ENCODE results near the gene ALKBH6.

GRCh38 chr19:36028313-36029041 is 14.5 kb upstream of the ALKBH6 start:
- TF ChIP-seq CTCF (IDR thresholded peaks at IDR 0.05) (no peak), POLR2A (IDR thresholded peaks at IDR 0.05) (no peak)

Data from lower leg skin (tissue), 3 donors.